PC-3 (cell line): ENCODE data around the gene SEMA4F. TPM values are rescaled to one million over a fixed set of nuclear protein-coding genes. Genes with fewer than 3 reads are reported as not detected.
A peak's percentile ranks its signal among the peaks of the same experiment; 100 is the strongest.

Source experiments
- ATAC-seq: fragments of 200-7000 bp; cut with Tn5 transposase; 2 replicates; pipeline ENCODE4 v1.9.1; 2020; ENCODE audit warnings: mild to moderate bottlenecking, moderate library complexity
- BruUV-seq: library from RNA; stranded (reverse); fragments of 400-500 nt; replicated peaks from 2 replicates; lab custom pipeline; 2021; lab: Mats Ljungman, UMichigan
- CTCF ChIA-PET: fragments of 300-600 bp; sonication (Branson Sonifier 250); formaldehyde crosslinking; loops from one replicate; lab custom pipeline; 2022; ENCODE audit warnings: antibody characterized with exemption; lab: Charles Lee
- POLR2A ChIA-PET: fragments of 300-600 bp; sonication (Branson Sonifier 250); formaldehyde crosslinking; loops from one replicate; lab custom pipeline; 2022; ENCODE audit warnings: antibody characterized with exemption; ENCODE audit not compliant: unreplicated experiment; lab: Charles Lee
- DNase-seq: peaks from one replicate; pipeline ENCODE4 v3.0.0-alpha.2; 2015
- H2AFZ ChIP-seq: fragments of 300-600 bp; sonication (generic); 2 replicates; pipeline ENCODE4 v1.6.0; 2016; ENCODE audit warnings: antibody characterized with exemption, low read length
- H3F3A ChIP-seq: fragments of 300-600 bp; sonication (generic); one replicate; pipeline ENCODE4 v1.6.0; 2017; ENCODE audit warnings: antibody characterized with exemption, low read length, control low read depth, mild to moderate bottlenecking; ENCODE audit not compliant: unreplicated experiment
- H3K27ac ChIP-seq: fragments of 300-600 bp; sonication (generic); 2 replicates; pipeline ENCODE4 v1.5.1; 2016; ENCODE audit warnings: mild to moderate bottlenecking, low read length
- H3K27me3 ChIP-seq: fragments of 300-600 bp; sonication (generic); 2 replicates; pipeline ENCODE4 v1.6.1; 2016; ENCODE audit warnings: low read length, mixed read lengths
- H3K36me3 ChIP-seq: fragments of 300-600 bp; sonication (generic); 2 replicates; pipeline ENCODE4 v1.6.1; 2016; ENCODE audit warnings: low read depth, mixed run types, low read length, mixed read lengths
- H3K4me1 ChIP-seq: fragments of 300-600 bp; sonication (generic); 2 replicates; pipeline ENCODE4 v1.5.1; 2016; ENCODE audit warnings: low read length; ENCODE audit not compliant: insufficient read depth
- H3K4me2 ChIP-seq: fragments of 300-600 bp; sonication (generic); 2 replicates; pipeline ENCODE4 v1.6.0; 2016; ENCODE audit warnings: low read length
- H3K4me3 ChIP-seq: fragments of 300-600 bp; sonication (generic); 2 replicates; pipeline ENCODE4 v1.5.1; 2016; ENCODE audit warnings: mild to moderate bottlenecking, low read length, mixed read lengths
- H3K79me2 ChIP-seq: fragments of 300-600 bp; sonication (generic); 2 replicates; pipeline ENCODE4 v1.6.1; 2017; ENCODE audit warnings: low read length, mixed read lengths
- H3K9ac ChIP-seq: fragments of 300-600 bp; sonication (generic); 2 replicates; pipeline ENCODE4 v1.6.0; 2016; ENCODE audit warnings: mild to moderate bottlenecking, low read length
- H3K9me2 ChIP-seq: fragments of 300-600 bp; sonication (generic); replicated peaks from 2 replicates; pipeline ENCODE4 v1.6.1; 2016; ENCODE audit warnings: mixed run types, low read length, mixed read lengths
- H3K9me3 ChIP-seq: fragments of 300-600 bp; sonication (generic); 2 replicates; pipeline ENCODE4 v1.6.1; 2016; ENCODE audit warnings: low read length, mixed read lengths
- H4K20me1 ChIP-seq: fragments of 300-600 bp; sonication (generic); 2 replicates; pipeline ENCODE4 v1.6.1; 2016; ENCODE audit warnings: low read length, mixed read lengths
- EZH2 ChIP-seq: fragments of 300-600 bp; sonication (generic); IDR thresholded peaks from one replicate; pipeline ENCODE4 v1.6.1; 2017; ENCODE audit warnings: antibody characterized with exemption, mild to moderate bottlenecking, low read length; ENCODE audit not compliant: unreplicated experiment
- EZH2phosphoT487 ChIP-seq: fragments of 300-600 bp; sonication (generic); IDR thresholded peaks from 2 replicates; pipeline ENCODE4 v1.6.1; 2018; ENCODE audit warnings: mild to moderate bottlenecking, antibody characterized with exemption, low read length, borderline replicate concordance
- intact Hi-C: fragments of 100-400 bp; cut with micrococcal nuclease; formaldehyde crosslinking; loops from 2 replicates; pipeline ENCODE4 v1.9.0; 2023
- total RNA-seq: library from RNA; depleted of rRNA; stranded (reverse); fragments of >200 nt; gene quantifications from 2 replicates; pipeline ENCODE4 v1.2.3, GENCODE V29; 2014
- TF ChIP-seq, protein P1 (sequence below): fragments of 300-600 bp; sonication (generic); conservative IDR thresholded peaks from 2 replicates; pipeline ENCODE4 v1.5.1; 2017; ENCODE audit warnings: antibody characterized with exemption, low read depth, mild to moderate bottlenecking, low read length

Gene SEMA4F
- total RNA-seq, 1 experiment from 2014 or later: 13.9 TPM

DNA sequence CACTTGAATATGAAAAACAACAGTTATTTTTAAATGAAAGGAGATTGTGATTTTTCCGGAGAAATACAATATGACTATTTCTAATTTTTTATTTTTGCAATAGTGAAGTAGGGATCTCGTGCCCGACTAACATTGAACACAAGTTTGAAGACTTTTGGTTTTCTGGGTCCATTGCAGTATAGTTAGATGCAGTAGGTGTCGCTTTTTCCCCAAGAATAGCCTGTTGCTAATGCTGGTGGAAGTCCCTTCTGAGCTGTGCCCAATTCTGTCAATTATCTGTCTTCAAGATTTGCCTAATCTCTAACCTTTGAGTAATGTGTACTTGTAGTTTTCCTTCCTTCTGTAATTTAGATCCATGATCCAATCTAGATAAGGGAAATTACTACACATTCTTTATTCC lies 36.5 kb downstream of the SEMA4F start:
- DNase-seq (peak; percentile 88), ATAC-seq (peak; percentile 81)
- H4K20me1 ChIP-seq: no peaks in the 10 kb centered on the region
- TF ChIP-seq EZH2: no peak
- TF ChIP-seq, protein P1, sequence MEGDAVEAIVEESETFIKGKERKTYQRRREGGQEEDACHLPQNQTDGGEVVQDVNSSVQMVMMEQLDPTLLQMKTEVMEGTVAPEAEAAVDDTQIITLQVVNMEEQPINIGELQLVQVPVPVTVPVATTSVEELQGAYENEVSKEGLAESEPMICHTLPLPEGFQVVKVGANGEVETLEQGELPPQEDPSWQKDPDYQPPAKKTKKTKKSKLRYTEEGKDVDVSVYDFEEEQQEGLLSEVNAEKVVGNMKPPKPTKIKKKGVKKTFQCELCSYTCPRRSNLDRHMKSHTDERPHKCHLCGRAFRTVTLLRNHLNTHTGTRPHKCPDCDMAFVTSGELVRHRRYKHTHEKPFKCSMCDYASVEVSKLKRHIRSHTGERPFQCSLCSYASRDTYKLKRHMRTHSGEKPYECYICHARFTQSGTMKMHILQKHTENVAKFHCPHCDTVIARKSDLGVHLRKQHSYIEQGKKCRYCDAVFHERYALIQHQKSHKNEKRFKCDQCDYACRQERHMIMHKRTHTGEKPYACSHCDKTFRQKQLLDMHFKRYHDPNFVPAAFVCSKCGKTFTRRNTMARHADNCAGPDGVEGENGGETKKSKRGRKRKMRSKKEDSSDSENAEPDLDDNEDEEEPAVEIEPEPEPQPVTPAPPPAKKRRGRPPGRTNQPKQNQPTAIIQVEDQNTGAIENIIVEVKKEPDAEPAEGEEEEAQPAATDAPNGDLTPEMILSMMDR: peak; percentile 95
- H3K27ac ChIP-seq: no peak overlapping the region
- H3K27me3 ChIP-seq: no peaks in the 10 kb centered on the region
- no TSS peak for BruUV-seq
- no peaks in the 10 kb centered on the region for H3F3A ChIP-seq
- ChIA-PET CTCF (interaction anchor here (0.6 to 1.1 kb wide), 9 partner anchors 15 to 587 kb away, joined by 3 to 6 read pairs (median 3); partner anchors contain the start of gene HK2), POLR2A (interaction anchor here (0.6 kb wide), 1 partner anchor 144 kb away, joined by 5 read pairs; no protein-coding TSS in a partner anchor)
- no peak overlapping the region for H3K9ac ChIP-seq
- H3K9me2 ChIP-seq: no peaks in the 10 kb centered on the region
- H2AFZ ChIP-seq: no peak overlapping the region
- no peaks in the 10 kb centered on the region for H3K79me2 ChIP-seq
- H3K4me3 ChIP-seq: no peak overlapping the region
- H3K9me3 ChIP-seq: no peaks in the 10 kb centered on the region
- peaks cover 41% of the 10 kb centered on the region for H3K4me1 ChIP-seq
- H3K4me2 ChIP-seq: peak overlapping the region; percentile 47
- intact Hi-C loops: loop anchor here (1.0 to 10.0 kb wide), 8 partner anchors 24 to 714 kb away; partner anchors contain the start of gene HK2
- no peaks in the 10 kb centered on the region for H3K36me3 ChIP-seq

DNA sequence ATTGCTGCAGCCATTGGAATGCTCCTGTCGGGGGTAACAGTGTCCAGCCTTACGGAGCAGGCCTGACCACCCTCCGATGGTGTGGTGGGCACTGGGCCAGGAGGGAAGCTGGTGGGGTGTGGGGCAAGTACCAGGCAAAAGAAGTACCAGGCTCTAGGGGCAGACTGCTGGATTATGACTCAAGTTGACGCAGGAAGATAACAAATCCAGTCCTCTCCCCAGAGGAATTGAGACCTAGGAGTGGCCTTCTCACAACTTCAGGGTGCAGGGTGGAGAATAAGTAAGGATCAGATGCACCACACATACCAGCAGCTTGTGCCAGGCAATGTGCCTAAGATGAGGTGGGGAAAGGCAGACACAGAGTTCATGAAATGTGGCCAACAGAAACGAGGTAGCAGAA lies 37.9 kb downstream of the SEMA4F start:
- no peaks in the 10 kb centered on the region for H4K20me1 ChIP-seq
- H3K79me2 ChIP-seq: no peaks in the 10 kb centered on the region
- H3K27ac ChIP-seq: no peak overlapping the region
- POLR2A ChIA-PET: no interaction called here
- no peak for ATAC-seq
- intact Hi-C loops: loop anchor here (2.0 to 10.0 kb wide), 4 partner anchors 23 to 713 kb away; partner anchors contain the start of gene HK2
- no peaks in the 10 kb centered on the region for H3K9me3 ChIP-seq
- H3K9me2 ChIP-seq: no peaks in the 10 kb centered on the region
- H3K27me3 ChIP-seq: no peaks in the 10 kb centered on the region
- peaks cover 41% of the 10 kb centered on the region for H3K4me1 ChIP-seq
- TF ChIP-seq, protein P1: no peak
- TF ChIP-seq EZH2phosphoT487 (no peak), EZH2 (no peak)
- no TSS peak for BruUV-seq
- CTCF ChIA-PET: no interaction called here
- H3K36me3 ChIP-seq: no peaks in the 10 kb centered on the region
- H2AFZ ChIP-seq: no peak overlapping the region
- DNase-seq: no peak
- H3K9ac ChIP-seq: no peak overlapping the region
- H3K4me3 ChIP-seq: no peak overlapping the region
- no peak overlapping the region for H3K4me2 ChIP-seq
- no peaks in the 10 kb centered on the region for H3F3A ChIP-seq

DNA sequence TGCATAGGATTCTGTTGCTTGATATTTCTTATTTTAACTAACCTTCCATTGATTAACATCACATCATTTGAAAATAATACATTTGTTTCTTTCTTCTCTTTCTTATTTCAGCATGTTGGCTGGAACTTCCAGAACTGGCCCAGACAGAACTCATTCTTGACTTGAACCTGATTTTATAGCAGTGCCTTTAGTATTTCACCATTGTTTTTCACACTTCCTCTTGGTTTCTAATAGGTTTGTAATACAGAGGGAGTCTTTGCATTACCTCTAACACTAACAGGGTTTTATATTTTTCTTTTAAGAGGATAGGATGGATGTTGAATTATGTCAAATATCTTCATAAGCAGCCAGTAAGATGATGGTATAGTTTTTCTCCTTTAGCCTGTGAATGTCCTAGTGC lies 39.2 kb downstream of the SEMA4F start:
- ATAC-seq: no peak
- POLR2A ChIA-PET: no interaction called here
- no peak overlapping the region for H3K9ac ChIP-seq

More for the DNA sequence above, 39.2 kb downstream of the SEMA4F start:
- no TSS peak for BruUV-seq
- H2AFZ ChIP-seq: no peak overlapping the region
- H4K20me1 ChIP-seq: no peaks in the 10 kb centered on the region
- intact Hi-C loops: loop anchor here (10.0 kb wide), 1 partner anchor 362 kb away; no protein-coding TSS in a partner anchor
- CTCF ChIA-PET: no interaction called here
- H3K4me3 ChIP-seq: no peak overlapping the region
- TF ChIP-seq EZH2: no peak
- no peak for TF ChIP-seq EZH2phosphoT487
- TF ChIP-seq, protein P1: no peak
- no peak overlapping the region for H3K27ac ChIP-seq
- DNase-seq: no peak
- no peaks in the 10 kb centered on the region for H3K9me2 ChIP-seq
- H3K36me3 ChIP-seq: no peaks in the 10 kb centered on the region
- H3K9me3 ChIP-seq: no peaks in the 10 kb centered on the region
- peak overlapping the region; percentile 9; the same call in 1 of the 2 replicates for H3K4me2 ChIP-seq
- H3F3A ChIP-seq: no peaks in the 10 kb centered on the region
- H3K27me3 ChIP-seq: no peaks in the 10 kb centered on the region
- H3K79me2 ChIP-seq: no peaks in the 10 kb centered on the region
- peaks cover 41% of the 10 kb centered on the region for H3K4me1 ChIP-seq
